AG20443 (cell line): ENCODE results near the gene SERPINI1.
"Not testable (repeated sequence)": the region's sequence is repeated elsewhere in the genome, so short reads cannot be mapped to it uniquely, and the experiment has no call there.

Experiments
- DNase-seq: peaks from one replicate; pipeline ENCODE4 v3.0.0; 2012; ENCODE audit warnings: low spot score, mixed read lengths

The SERPINI1 gene

DNA sequence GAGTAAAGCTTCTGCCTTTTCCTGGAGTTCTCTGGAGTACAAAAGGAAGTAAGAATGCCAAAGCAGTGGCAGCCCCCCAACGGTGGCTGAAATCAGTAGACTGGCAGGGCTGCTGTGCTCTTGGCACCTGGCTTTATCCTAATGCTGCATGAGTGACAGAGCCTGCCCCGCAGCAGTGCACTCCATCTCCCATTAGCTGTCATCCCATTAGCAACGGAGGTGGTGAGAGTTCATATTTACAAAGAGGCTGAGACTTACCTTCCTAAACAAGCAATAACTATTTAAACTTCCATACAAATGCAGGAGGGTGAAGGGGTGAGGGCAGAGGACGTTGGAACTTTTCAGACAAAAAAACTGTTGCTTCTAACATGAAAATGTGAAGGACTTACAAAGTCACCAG is 51.9 kb downstream of the SERPINI1 start:
- DNase-seq: no peak

- DNase-seq: no peak
Observed at GRCh38 chr3:167798443-167798842, 62.9 kb downstream of the SERPINI1 start.

DNA sequence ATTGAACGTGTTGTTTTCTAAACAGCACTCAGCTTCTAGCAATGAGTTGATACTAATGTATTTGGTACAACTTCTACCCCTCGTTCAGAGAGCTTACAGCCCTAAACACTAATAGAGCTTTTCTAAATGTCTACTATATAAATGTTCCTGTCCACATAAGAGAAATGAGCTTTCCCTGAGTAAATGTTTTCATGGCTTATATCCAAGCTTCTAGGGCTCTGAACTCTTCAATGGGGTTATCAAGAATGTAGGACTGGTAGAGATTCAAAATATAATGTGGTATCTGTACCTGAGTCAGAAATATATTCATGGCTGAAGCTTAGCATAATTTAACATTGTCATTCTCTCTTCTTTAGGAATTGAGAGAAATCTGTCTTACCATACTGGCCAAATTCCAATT is 73.4 kb downstream of the SERPINI1 start:
- no peak for DNase-seq

- no peak for DNase-seq
Observed at GRCh38 chr3:167810236-167810635, 74.7 kb downstream of the SERPINI1 start.

GRCh38 chr3:167811031-167811430 is 75.5 kb downstream of the SERPINI1 start:
- DNase-seq: no peak

DNA sequence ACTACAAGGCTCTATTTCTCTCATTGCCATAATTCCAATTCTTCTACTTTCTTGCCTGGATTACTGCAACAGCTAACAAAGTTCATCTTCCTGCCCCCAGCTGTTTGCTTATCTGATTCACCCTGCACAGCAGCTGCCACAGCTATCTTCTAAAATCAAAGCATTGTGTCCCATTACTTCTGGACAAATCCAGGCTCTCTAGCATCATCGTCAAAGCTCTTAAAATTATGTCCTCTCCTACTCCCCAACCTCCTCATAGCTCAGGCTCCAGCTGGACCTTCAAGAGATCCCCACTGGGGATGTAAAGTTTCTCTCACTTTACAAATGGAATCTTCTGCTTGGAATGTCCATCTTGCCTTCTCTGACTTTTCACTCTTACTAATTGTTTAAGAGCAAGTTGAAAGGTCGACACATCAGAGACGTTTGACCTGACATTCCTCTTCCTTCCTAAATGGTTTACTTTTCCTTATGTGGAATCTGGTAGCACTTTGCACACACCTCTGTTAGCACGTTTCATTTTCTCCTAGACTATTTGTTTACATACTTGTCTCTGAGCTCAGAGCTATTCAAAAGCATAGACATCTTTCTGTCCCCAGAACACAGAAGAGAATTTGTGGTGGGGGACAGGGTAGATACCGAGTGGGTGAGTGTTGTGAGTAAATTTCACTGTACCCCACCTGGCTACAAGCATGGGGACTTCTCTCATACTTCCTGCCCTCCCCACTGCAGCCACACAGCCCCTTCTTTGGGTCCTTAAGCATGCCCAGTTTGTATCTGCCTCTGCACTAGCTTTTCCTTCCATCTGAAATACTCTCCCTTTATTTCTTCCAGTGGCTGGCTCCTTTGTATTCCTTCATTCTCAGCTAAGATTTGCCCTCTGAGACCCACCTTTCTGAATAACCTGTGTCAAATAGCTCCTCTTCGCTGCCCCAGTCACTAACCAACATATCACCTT is 77.9 kb downstream of the SERPINI1 start:
- no peak for DNase-seq

- DNase-seq: peak; percentile 67
Observed at GRCh38 chr3:167814441-167814951, 79.0 kb downstream of the SERPINI1 start.

GRCh38 chr3:167816953-167817352 is 81.4 kb downstream of the SERPINI1 start:
- no peak for DNase-seq

DNA sequence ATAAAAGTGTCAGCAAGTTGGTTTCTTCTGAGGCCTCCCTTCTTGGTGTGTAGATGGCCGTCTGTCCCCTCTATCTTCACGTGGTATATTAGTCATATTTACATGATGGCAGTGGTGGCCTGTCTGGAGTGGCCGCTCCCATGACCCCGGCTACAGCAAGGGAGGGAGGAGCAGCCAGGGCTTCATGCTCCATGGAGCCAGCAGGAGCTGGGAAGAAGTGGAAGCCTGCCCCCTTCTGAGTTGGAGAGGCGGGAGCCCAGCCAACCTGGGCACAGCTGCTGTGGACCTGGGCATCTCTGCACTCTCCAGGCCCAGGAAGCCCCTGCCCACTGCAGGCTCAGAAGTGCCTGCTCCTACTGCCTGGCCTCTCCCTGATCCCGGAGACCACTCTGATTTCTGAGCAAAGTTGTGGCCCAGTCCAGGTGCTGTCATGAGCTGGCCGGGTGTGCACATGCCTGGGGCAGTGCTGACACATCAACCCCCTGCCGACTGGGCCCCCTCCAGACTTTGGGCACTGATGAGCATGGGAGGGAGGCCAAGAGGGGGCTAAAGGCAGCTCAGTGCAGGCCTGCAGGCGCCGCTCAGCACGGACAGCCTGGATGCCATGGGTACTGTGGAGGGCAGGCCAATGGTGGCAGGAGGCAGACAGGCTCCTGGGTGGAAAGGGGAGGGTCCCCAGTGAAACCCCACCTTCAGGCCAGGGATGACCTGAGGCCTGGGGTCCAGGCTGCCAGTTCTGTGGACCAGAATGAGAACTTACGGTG is 84.8 kb downstream of the SERPINI1 start:
- DNase-seq: no peak

DNA sequence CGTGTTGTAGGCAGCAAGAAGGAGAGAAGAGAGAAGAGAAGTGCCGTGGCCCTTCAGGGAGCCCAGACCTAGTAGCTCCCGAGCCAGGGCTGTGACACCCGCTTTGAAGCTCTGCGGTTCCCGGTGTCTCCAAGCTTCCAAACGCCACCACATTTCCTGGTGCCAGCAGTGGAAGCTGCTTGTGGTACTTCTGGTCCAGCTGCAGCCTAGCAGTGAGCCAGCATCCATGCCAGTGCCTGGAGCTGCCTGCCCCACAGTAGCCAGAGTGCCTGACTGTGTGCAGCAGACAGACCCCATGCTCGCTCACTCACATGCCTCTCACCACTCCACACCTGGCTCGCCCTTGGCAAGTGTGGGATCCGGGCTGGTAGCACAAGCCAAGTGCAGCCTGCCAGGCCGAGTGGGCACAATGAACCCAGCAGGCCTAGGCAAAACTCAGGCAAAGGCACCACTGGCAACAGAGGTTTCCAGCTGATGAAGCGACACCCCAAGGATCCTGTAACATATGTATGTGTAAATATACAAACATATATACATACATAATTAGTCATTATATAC is 85.8 kb downstream of the SERPINI1 start:
- DNase-seq: no peak

- no peak for DNase-seq
Observed at GRCh38 chr3:167823738-167824137, 88.2 kb downstream of the SERPINI1 start.

GRCh38 chr3:167827588-167827987 is 92.1 kb downstream of the SERPINI1 start:
- not testable (repeated sequence) for DNase-seq

GRCh38 chr3:167829071-167829470 is 93.5 kb downstream of the SERPINI1 start:
- no peak for DNase-seq

GRCh38 chr3:167830007-167830406 is 94.5 kb downstream of the SERPINI1 start:
- DNase-seq: no peak

DNA sequence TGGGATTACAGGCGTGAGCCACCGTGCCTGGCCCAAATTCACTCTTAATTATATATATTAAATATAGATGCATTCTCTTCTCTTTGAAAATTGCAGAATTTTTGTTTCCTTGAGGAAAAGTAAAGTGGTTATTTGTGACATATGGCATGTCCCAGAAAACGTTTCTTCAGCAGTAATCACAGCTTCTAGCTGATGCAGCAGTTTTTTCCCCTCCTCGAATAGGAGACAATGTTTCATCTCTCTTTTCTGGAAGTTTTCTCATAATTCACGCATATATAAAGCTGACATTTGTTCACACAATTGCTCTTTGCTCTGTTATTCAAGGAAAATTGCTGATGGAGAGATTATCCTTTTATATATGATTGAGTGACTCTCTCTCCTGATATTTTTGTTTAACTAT is 99.8 kb downstream of the SERPINI1 start:
- DNase-seq: no peak

GRCh38 chr3:167835953-167836352 is 100.4 kb downstream of the SERPINI1 start:
- no peak for DNase-seq

DNA sequence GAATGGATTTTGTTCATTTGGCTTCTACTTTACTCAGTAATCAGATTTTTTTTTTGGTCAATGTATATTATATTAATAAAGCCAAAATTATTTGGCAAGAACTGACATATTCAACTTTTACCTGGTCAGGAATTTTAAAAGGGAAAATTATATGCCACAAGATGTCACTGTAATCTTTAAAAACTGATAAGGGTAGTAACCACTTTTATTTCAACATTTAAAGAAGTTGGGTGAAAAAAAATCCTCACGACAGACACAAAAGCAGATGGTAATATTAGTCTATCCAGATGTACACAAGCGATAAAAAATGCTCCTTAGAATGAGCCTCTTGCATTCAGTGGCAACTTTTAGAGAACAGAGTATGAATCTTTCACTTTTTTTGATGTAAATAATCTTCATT is 101.9 kb downstream of the SERPINI1 start:
- no peak for DNase-seq

GRCh38 chr3:167839460-167840134 is 104.1 kb downstream of the SERPINI1 start:
- no peak for DNase-seq

- DNase-seq: no peak
Observed at GRCh38 chr3:167840247-167840646, 104.7 kb downstream of the SERPINI1 start.

GRCh38 chr3:167843481-167843880 is 108.0 kb downstream of the SERPINI1 start:
- DNase-seq: no peak

- no peak for DNase-seq
Observed at GRCh38 chr3:167843886-167844285, 108.4 kb downstream of the SERPINI1 start.

GRCh38 chr3:167844528-167844927 is 109.0 kb downstream of the SERPINI1 start:
- DNase-seq: no peak
